ENCODE measurements around the gene KRT17. TPM values are rescaled to one million over a fixed set of nuclear protein-coding genes. Genes with fewer than 3 reads are reported as not detected.
A peak's percentile ranks its signal among the peaks of the same experiment; 100 is the strongest.
"Not testable (repeated sequence)": the region's sequence is repeated elsewhere in the genome, so short reads cannot be mapped to it uniquely, and the experiment has no call there.

The KRT17 gene
- total RNA-seq, 1 donor from 2014 or later: 14.8 TPM

DNA sequence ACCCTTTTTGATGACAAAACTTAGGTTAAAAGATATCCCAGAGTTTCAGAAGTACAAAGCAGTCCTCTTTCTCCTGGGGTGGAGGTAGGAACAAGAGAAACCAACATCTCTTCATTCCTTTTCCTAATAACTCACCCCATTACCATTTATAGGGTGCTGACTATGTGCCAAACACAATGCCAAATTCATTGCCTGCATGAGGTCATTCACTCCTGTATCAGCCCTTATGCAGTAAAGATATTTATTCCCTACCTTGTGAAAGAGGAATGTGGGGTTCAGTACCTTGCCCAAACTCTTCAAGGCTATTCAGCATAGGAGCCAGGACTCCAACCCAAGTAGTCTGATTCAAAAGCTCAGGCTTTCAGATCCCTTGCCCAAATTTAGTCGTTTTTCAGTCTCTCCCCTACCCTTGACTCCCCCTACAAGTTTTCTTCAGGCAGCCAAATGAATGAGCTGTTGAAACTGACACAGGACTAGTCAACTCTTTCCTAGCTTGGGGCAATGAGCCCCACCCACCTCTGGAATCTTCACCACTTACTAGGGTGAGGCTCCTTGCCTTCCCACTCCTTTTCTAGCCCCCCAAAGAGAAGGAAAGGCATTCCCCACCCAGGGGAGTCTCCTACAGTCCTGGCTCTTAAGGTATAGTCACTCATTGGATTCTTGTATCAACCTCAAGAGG, 43.5 kb downstream of the KRT17 start:
- Histone ChIP-seq H3K9me3 (no peaks in the 10 kb centered on the region), H3K27ac (no peak overlapping the region), H3K36me3 (no peaks in the 10 kb centered on the region), H3K27me3 (no peaks in the 10 kb centered on the region), H3K4me1 (peaks cover 0 to 5% of the 10 kb centered on the region in 2 donors), H3K4me3 (no peak overlapping the region)
- intact Hi-C loops (cut with DNase I): no loop called here
- TF ChIP-seq CTCF (IDR thresholded peaks at IDR 0.05): no peak
- DNase-seq (ENCODE audit: low spot score in 2 of 2): no peak

DNA sequence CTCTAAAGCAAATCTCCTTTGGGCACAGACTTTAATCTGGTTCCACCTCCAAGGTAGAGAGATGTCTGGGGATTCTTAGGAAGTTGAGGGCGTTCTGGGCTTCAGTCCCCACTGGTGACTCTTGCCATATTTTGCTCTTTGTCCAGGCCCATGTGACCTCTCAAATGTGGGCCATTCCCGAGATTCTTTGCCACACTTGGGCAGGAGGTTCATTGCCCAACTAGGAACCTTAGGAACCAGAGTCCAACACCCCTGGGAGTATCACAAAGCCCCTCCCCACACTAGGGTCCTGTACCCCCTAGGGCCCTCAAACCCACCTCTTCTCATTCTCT, 44.2 kb downstream of the KRT17 start:
- DNase-seq (ENCODE audit: low spot score in 2 of 2): no peak
- H3K27me3 ChIP-seq: no peaks in the 10 kb centered on the region
- intact Hi-C loops (cut with DNase I): no loop called here

DNA sequence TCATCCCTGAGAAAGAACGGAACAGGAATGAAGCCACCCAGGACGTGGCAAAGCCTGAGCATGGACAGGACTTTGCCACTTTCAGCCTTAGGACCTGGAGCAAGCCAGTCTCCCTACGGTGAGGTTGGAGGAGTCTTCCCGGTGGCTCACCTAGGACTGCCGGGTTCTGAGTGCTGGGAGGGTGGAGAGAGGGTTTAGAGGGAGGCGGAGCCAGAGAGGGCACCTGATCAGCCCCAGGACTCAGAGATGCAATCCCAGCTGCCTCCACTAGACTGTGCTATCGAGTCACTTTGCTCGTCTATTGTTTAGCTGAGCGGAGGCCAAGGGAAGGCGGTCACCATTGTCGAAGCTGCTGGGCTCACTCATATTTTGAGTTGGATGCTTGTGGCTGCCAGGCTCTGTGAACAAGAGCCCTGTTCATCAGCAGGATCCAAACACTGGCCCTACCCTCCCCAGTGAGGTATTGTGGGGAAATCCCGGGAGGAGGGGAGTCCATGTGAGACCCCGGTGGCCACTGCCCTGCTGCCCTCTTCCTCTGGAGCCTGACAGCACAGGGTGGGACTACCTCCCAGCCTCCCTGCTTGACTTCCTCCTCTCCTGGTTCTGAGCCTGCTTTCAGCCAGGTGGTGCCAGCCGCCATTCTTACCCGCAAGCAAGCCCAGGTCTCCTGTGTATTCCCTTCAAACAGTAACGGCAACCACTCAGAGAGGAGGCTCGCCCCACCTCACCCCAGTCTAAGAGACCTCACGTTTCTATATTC, 44.7 kb downstream of the KRT17 start:
- peak overlapping the region in 1 of 2 donors; percentile 25 for H3K4me3 ChIP-seq
- intact Hi-C loops (cut with DNase I): loop anchor here (1.0 kb wide), 1 partner anchor 69 kb away; no protein-coding TSS in a partner anchor
- no peaks in the 10 kb centered on the region for H3K36me3 ChIP-seq
- H3K27me3 ChIP-seq: no peaks in the 10 kb centered on the region
- H3K27ac ChIP-seq: no peak overlapping the region
- peaks cover 0 to 5% of the 10 kb centered on the region in 2 donors for H3K4me1 ChIP-seq
- peak; percentile 30 to 90 for DNase-seq (ENCODE audit: low spot score in 2 of 2)
- H3K9me3 ChIP-seq: no peaks in the 10 kb centered on the region
- peak; percentile 78 to 82 (median 81) for TF ChIP-seq CTCF (IDR thresholded peaks at IDR 0.05)

More for the DNA sequence above, 44.2 kb downstream of the KRT17 start:
- no peak for TF ChIP-seq CTCF (IDR thresholded peaks at IDR 0.05)
- Histone ChIP-seq H3K4me1 (peaks cover 0 to 5% of the 10 kb centered on the region in 2 donors), H3K27ac (no peak overlapping the region), H3K9me3 (no peaks in the 10 kb centered on the region), H3K4me3 (no peak overlapping the region), H3K36me3 (no peaks in the 10 kb centered on the region)

DNA sequence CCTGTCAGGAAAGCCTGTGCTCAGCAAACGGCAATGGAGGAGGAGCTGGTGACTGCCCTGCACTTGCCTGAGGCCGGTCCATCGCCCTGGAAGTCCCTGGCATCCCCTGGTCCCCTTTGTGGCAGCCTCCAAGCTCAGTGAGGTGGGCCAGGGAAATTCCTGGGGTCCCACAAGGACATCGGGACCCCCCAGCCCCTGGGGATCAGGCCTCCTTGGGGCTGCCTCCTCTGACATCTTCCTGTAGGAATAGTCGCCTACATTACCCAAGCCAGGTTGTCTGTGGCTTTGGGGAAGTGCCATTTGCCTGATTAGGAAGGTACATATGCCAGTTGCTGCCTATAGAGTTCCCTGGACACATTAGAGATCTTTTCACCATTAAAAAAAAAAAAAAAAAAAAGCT, 45.4 kb downstream of the KRT17 start:
- peaks cover 0 to 5% of the 10 kb centered on the region in 2 donors for H3K4me1 ChIP-seq
- TF ChIP-seq CTCF (IDR thresholded peaks at IDR 0.05): no peak
- no peaks in the 10 kb centered on the region for H3K36me3 ChIP-seq
- no peak overlapping the region for H3K4me3 ChIP-seq
- no peak overlapping the region for H3K27ac ChIP-seq
- no peaks in the 10 kb centered on the region for H3K9me3 ChIP-seq
- DNase-seq (ENCODE audit: low spot score in 2 of 2): no peak
- H3K27me3 ChIP-seq: no peaks in the 10 kb centered on the region
- intact Hi-C loops (cut with DNase I): loop anchor here (1.0 kb wide), 1 partner anchor 69 kb away; no protein-coding TSS in a partner anchor

DNA sequence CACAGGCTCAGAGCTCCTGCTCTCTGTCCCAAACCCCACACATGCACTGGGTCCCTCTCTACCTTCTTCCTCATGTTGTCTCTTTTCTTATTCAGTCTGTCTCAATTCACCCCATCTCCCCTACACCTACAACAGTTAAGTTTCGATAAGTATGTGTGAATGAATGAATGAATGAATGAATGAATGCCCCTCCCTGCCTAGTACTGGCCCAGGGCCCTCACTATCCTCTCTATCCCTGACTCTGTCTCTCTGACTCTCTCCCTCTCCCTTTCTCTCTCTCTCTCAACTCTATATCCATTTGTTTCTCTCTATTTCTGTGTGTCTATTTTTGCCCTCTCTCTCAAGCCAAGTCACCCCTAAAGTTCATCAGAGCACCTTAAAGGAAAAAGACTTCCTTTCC, 45.8 kb downstream of the KRT17 start:
- Histone ChIP-seq H3K4me3 (no peak overlapping the region), H3K27me3 (no peaks in the 10 kb centered on the region), H3K27ac (no peak overlapping the region), H3K9me3 (no peaks in the 10 kb centered on the region), H3K4me1 (peaks cover 0 to 5% of the 10 kb centered on the region in 2 donors), H3K36me3 (no peaks in the 10 kb centered on the region)
- intact Hi-C loops (cut with DNase I): no loop called here
- no peak for DNase-seq (ENCODE audit: low spot score in 2 of 2)
- no peak for TF ChIP-seq CTCF (IDR thresholded peaks at IDR 0.05)

DNA sequence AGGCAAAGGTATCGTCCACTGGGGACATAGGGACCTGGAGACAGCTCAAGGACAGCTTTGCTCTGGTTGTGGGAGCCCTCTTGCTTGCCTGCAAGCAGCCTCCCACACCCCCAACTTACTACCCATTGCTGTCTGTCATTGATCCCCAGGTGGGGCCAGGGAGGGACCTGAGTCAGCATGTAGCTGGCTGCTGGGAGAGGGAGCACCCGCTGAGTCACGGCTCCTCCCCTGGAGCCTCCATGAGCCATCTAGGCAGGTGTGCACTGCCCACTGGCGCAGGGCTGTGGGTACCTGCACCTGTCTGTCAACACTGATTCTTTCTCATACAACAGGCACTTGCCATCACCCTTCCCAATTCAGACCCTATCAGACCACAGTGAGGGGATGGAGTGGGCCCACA, 47.6 kb downstream of the KRT17 start:
- H3K27me3 ChIP-seq; DNase-seq (ENCODE audit: low spot score in 2 of 2); intact Hi-C loops (cut with DNase I); H3K36me3 ChIP-seq; H3K27ac ChIP-seq; H3K9me3 ChIP-seq; H3K4me1 ChIP-seq; H3K4me3 ChIP-seq: not testable (repeated sequence)
